GM18861 (cell line): ENCODE measurements around the gene COL25A1.
A peak's percentile ranks its signal among the peaks of the same experiment; 100 is the strongest.

Experiments
- ATAC-seq: cut with Tn5 transposase; IDR thresholded peaks from one replicate; pipeline ENCODE4 v1.9.1; 2021; ENCODE audit not compliant: unreplicated experiment

The COL25A1 gene

DNA sequence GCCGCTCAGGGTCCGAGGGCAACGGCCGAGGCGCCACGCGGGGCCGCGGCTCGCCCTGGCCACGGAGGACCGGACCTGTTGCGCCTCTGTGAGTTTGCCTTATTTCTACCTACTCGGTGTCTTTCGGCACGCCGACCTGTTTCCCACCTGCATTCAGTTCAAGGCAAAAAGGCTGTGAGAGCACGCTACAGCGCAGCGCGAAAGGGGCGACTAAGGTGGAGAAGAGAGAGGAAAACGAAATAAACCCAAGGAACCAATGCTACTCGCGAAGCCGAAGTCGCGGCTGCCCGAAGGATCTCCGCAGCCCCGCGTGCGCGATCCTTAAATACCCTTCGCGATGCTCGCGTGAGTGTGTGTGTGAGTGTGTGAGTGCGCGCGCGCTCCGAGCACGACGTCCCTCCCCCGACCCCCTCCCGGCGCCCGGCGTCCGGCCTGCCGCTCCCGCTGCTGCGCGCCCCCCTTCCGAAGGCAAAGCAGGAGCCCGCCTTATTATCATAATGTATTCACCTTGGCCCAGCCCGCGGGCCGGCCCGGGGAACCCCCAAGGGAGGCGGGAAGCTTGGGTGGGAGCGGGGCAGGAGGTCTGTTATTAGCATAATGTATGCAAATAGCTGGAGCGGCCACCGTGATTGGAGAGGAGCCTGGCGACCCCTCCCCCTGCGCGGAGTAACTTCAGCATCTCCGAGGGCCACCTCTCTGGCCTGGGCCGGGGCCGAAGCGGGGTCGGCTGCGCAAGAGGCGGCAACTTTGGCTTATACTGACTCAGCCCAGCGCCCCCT lies at the start of gene COL25A1:
COL25A1 (minus strand) TSS at position 298 of the 779 bp plus-strand sequence.
- ATAC-seq = no peak

- no peak for ATAC-seq
Observed at GRCh38 chr4:109350121-109350520, 47.7 kb upstream of the COL25A1 start.

GRCh38 chr4:109334129-109335105 lies 32.0 kb upstream of the COL25A1 start:
- ATAC-seq = no peak

DNA sequence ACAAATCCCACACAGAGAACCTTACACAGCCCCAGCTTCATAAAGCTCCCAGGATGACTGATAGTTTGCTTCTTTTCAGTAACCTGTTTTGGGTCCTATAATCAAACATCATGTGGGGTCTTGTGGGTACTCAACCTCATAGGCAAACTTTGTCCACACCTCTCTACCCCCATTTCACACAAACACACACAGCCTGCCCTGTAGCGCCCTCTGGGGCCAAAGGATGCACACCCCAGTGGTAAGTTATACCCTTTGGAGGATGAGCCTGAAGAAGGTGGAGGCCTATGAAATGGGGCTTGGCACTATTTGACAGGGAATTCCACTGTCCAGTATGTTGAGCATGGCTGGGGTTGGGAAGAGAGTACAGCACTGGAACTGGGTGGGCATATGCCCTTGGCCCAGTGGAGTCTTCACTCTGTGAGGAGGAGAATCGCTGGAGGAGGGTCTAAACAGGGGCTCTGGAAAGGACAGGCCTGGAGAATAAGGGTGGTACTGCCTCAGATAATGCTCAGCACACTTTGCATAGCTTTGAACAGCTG lies 30.5 kb upstream of the COL25A1 start:
- no peak for ATAC-seq

DNA sequence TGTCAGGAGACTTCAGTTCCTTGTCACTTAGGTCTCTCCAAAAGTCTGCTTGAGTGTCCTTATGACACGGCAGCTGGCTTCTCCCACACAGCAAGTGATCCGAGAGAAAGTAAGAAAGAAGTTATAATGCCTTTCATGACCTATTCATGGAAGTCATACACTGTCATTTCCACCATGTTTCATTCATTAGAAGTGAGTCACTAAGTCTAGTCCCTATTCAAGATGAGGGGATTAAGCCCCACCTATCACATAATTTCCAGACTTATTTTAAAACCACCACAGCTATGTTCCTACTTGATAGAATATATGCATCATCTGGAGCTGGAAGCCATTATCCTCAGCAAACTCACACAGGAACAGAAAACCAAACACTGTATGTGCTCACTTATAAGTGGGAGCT lies 25.2 kb upstream of the COL25A1 start:
- ATAC-seq = no peak

DNA sequence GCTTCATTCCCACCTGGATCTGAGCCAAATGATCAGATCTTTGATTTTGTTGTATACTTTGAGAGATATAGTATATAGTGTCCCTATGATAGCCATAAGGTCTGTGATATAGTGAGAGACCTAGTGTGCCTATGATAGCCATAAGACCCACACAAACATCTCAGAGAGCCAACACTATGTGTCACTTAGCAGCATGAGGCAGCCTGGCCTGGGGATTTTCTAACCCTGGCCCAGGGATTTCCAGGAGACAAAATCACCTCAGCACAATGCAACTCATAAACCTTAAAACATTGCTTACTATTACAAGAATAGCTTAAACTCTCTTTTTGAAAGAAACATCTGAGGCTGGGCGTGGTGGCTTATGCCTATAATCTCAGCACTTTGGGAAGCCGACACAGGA lies 23.2 kb upstream of the COL25A1 start:
- ATAC-seq = no peak

GRCh38 chr4:109323348-109323747 lies 20.9 kb upstream of the COL25A1 start:
- ATAC-seq = no peak

DNA sequence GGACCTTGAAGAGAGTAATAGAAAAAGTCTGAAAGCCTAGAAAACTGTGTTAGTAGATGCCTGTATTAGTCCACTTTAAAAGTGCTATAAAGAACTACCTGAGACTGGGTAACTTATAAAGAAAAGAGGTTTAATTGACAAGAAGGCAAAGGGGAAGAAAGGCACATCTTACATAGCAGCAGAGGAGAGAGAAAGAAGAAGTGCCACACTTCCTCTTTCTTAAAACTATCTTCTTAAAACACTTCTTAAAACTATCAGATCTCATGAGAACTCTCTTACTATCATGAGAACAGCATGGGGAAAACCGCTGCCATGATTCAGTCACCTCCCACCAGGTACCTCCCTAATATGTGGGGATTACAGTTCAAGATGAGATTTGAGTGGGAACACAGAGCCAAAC lies 18.8 kb upstream of the COL25A1 start:
- ATAC-seq = no peak

DNA sequence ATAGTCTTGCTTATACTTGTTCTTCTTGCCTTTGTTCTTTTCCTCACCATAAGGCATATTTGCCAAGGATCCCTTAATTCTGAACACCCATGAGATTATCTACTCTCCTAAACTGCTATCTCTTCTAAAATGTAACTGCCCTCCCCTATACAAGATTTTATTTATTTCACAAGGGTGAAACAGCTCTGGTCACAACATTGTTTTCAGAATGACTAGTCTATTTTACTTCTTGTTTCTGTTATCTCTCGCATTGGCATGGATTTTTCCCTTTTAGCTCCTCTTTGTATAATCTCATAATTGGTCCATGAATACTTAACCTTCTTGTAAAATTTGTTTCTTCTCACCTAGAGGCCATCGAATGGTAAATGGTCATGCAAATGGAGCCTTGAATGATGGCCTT lies 17.2 kb upstream of the COL25A1 start:
- ATAC-seq = peak; percentile 55

- no peak for ATAC-seq
Observed at GRCh38 chr4:109319156-109319555, 16.7 kb upstream of the COL25A1 start.

GRCh38 chr4:109315818-109316217 lies 13.4 kb upstream of the COL25A1 start:
- no peak for ATAC-seq

GRCh38 chr4:109315341-109315740 lies 12.9 kb upstream of the COL25A1 start:
- no peak for ATAC-seq

GRCh38 chr4:109313168-109314133 lies 11.0 kb upstream of the COL25A1 start:
- no peak for ATAC-seq

DNA sequence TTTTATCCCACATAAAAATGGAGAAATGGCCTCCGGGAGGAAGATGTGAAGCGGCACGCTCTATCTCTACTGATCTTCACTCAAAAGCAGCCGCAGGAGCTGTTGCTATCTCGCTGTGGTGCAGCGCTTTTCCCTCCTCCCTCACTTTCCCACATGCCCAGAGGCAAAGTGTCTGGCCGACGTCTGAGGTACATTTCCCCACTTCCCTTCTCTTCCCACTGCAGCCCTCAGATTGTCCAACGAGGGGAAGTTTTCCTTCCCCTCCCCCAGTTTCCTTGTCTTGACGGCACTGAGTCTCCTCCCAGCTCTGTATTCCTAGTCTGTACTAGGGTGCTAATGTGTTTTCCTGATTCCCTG lies 660 bp upstream of the COL25A1 start:
- no peak for ATAC-seq

- ATAC-seq = no peak
Observed at GRCh38 chr4:109301651-109302360, 652 bp downstream of the COL25A1 start.

- no peak for ATAC-seq
Observed at GRCh38 chr4:109298279-109299010, 4.0 kb downstream of the COL25A1 start.

DNA sequence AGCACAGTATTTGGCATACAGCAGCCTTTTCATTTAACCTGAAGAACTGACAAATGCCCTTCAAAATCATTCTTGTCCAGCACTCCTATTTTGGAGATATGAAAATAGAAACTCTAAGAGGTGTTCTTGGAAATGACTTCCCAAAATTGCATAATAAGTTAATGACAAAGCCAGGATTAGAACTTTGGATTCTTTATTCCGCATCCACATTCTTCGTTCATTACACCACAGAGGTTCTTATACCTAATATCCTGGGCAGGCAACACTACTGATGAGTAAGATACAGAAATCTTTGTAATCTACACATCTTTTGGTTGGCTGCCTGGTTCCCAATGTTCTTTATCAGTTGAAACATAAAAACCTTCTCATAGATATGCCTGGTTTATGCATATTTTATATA lies 5.9 kb downstream of the COL25A1 start:
- ATAC-seq = no peak

GRCh38 chr4:109295081-109295480 lies 7.4 kb downstream of the COL25A1 start:
- ATAC-seq = no peak

DNA sequence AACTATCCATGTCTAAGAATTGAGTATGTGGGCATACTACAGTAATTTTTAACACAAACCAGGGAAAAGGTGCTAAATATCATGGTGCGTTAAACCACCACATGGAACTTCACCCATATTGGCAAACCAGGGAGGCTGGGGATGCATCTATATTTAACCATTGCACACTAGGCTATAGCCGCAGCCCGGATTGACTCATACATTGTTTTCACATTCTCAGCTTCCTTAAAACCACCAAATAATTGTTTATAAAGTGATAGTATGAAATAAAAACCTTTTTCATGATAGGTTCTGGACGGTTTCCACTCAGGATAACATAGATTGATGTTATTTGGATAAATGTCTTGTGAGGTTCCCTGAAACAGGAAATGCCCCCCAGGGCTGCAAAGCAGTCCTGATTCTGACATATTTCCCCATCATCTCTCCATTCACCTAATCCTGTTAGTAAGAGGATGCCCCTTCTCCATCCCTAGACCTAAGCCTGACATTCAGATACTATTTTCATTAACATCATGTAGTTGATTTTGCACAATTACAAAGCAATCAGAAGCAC lies 7.9 kb downstream of the COL25A1 start:
- no peak for ATAC-seq
